OCI-LY1 (cell line): Measurements from ENCODE around the gene TLE5.

Experiments used
- CTCF ChIP-seq: fragments of 200-600 bp; sonication (generic), shearing (Covaris generic); IDR thresholded peaks from 2 replicates; pipeline ENCODE4 v1.5.1; 2017; ENCODE audit warnings: mild to moderate bottlenecking, antibody characterized with exemption, low read length, moderate library complexity, mixed read lengths
- EZH2 ChIP-seq: fragments of 200-600 bp; sonication (generic), shearing (Covaris generic); IDR thresholded peaks from 2 replicates; pipeline ENCODE4 v1.8.0; 2017; ENCODE audit warnings: borderline replicate concordance, mixed run types, mild to moderate bottlenecking, antibody characterized with exemption, low read length, moderate library complexity, mixed read lengths

GRCh38 chr19:3019211-3019854 lies 43.0 kb downstream of the TLE5 start:
- TF ChIP-seq CTCF (no peak), EZH2 (no peak)
